HS-5 (cell line): Measurements from ENCODE around the gene PPM1L.
A peak's percentile ranks its signal among the peaks of the same experiment; 100 is the strongest.

Source experiments
- DNase-seq: peaks from one replicate; pipeline ENCODE4 v3.0.0-alpha.2; 2012; ENCODE audit warnings: low read depth

The PPM1L gene

DNA sequence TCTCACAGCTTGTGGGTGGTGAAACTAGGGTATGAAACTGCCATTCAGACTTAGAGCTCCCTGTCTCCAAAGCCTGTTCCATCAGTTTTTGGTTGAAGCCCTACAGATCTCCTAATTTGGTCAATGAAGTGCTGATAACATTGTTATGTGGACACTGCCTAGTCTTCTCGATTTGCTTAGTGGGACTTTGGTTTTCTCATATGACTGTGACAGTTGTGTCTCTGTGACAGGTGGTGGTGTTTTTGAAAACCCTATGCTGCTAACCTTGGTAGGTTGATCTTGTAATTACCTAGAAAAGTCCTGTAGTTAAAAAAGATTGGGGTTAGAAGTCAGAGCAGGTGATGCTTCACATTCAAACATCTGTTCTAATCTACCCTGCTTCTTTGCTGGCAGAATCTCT, 9.2 kb downstream of the PPM1L start:
- DNase-seq, result no peak

DNA sequence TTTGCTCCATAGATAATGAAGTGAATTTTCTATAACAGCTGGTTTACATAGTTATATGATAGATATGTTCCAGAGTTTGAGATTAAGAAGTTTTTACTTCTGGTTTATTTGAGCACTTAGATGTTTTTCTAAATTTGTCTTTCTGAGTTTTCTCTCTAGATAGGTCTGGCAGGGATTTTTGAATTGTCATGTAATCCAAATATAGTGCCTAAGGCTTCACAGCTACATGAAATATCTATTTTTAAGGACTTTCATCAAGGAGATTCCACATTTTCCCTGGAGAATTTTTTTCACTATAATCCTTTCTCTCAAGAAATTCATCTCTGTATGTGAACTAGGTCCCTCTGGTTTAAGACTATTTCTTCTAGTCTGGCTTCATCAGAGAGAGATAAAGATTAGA, 12.0 kb downstream of the PPM1L start:
- no peak for DNase-seq

DNA sequence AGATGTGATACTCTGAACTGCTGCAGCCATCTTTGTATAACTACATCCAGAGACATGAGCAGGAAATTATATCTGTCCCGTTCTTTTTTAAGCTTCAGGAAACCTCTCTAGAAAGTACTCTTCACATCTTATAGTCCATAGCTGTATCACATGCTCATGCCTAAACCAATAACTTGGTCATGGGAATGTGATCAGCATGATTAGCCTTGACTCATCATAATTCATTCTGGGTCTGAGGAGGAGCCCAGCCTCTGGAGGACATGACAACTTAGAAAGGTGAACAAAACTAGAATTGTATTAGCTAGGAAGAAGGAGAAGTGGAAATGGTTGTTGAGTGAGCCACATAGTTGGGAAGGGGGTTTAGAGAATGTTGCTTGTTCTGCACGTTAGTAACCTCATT, 12.9 kb downstream of the PPM1L start:
- DNase-seq, result peak; percentile 3

DNA sequence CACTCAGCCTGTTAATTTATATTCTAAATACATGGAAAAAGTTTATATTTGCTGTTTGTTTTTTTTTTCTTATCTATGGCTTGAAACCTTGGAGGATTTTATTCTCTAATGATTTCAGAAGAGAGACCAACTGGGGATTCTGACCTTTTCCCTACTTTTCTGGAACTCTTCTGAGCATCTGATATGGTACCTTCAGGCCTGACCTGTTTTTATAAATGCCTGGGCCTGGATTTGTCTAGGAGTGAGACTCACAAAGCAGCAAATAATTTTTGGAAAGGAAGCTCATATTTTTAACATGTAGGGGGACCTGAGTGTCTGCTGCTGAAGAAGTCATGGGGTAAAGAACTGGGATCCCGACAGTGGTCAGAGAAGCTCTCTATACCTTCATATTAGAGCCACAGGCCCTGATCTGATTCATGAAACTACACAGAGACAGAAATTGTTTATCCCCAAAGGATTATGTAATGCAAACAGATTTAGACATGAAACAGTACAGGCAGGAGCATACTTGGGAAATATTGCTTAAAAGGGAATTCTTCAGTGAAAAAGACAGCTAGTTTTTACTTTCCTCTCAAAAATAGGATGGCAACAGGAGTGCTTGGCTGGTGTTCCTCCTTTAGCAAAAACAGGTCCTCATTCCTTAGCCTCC, 15.9 kb downstream of the PPM1L start:
- no peak for DNase-seq

DNA sequence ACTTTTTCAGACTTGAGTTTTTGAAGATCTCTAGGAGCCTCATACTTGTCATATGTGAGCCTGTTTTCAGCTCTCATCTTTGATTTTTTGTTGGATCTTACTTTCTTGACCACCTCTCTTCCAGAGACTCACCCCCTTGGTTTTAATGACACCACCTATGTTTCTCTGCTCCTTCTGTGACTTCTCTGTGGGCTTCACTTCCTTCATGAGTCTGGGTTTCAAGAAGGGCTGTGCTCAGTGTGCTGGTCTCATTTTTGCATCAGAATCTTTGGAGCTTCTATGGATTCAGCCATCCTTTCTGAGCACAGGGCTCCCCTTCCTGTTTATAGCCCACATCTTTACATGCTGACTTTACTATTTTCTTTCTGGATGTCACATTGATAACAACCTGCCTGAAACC, 17.7 kb downstream of the PPM1L start:
- no peak for DNase-seq

DNA sequence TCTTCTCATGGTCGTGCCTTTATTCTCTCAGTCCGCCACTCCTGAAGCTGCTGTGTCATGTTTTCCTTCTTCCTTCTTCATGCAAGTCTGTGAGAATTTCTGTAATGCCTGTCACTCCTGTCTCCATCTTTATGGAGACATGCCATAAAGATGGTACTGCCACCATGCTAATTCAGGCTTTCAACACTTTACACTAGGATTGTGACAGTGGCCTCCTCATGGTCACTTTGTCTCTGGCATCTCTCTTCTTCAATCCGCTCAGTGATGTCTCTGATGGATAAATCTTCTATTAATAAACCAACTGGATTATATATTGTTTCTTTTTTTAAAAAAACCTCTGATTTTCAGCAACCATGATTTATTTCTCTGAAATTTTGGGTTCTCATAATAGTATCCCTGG, 18.1 kb downstream of the PPM1L start:
- DNase-seq, result no peak

DNA sequence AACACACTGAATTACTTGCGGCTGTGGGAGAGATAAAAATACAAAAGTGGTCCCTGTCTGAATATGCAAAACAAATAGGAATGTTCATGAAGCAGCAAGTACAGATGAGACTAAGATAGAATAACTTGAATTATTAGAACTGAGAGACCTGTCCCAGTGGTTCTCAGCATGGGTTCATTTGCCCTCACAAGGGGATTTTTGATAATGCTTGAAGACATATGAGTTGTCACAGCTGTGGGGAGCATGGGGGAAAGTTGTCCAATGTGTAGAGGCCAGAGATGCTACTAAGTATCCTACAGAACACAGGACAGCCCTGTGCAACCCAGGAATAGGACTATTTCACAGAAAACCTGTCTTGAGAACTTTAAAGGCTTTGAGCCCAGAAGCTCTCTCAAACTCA, 22.4 kb downstream of the PPM1L start:
- DNase-seq, result no peak

DNA sequence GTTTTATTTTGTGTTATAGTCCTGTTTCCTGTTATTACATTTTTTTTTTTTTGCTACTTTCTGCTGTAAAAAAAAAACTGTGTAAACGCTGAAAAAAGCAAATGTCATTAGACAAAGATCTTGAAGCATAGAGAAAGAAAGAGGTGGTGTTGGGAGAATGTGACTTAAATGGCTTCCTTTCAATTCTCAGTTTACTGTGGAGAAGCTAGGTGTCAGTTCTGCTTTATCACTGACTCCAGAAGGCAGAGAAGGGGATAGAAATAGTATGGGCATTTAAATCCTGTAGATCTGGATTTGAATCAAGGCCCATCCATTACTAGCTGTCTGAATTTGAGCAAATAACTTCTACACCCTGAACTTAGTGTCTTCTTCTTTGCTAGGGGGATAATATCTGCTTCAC, 23.0 kb downstream of the PPM1L start:
- no peak for DNase-seq

DNA sequence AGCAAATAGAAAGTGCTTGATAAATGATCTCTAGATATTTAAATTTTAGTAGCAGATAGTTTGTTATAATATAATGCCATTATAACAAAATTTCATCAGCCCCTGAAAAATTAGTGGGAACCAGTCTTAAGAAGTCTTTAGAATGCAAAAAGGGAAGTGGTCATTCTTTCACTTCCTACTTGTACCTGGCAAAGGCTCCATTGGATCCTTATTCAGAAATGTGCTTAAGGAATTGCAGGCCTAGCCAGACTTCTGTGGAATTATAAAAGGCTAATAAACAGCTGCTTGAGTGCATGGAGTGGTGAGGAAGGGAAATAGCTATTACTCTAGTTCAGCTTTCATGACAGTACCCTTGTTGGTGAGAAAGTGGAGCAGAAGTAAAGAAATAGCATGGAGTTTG, 24.2 kb downstream of the PPM1L start:
- DNase-seq, result no peak

DNA sequence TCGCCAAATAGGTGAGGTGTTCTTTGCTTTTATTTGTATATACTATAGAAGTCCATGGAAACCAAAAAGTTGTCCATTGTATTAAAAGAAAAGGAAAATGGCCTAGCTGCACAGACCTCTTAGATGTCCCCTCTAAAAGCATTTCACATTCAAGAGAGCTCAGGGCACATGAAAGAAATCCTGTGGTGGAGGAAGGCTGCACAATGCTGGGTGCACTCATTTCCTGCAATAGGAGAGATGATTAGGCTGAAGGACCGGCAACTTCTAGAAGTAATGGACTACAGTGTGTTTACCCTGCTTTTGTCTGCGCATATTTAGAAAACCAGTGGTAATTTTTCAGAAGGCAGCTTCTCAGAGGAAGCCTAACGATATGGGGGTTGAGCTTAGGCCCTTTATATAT, 25.4 kb downstream of the PPM1L start:
- DNase-seq, result no peak

DNA sequence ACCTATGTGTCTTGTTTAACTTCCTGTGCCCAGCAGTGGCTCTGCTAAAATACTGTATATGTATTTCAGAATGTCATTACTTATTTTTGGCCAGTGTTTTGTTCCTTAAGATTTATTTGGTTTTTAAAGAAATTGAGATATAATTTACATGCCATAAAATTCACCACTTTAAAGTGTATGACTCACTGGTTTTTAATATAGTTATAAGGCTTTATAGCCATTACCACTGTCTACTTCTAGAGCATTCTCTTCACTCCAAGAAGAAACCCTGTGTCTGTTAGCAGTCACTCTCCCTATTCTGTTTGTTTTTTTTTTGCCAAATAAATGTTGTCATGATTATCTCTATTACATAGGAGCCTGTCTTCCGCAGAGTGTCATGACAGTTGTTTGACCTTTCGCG, 25.8 kb downstream of the PPM1L start:
- no peak for DNase-seq

DNA sequence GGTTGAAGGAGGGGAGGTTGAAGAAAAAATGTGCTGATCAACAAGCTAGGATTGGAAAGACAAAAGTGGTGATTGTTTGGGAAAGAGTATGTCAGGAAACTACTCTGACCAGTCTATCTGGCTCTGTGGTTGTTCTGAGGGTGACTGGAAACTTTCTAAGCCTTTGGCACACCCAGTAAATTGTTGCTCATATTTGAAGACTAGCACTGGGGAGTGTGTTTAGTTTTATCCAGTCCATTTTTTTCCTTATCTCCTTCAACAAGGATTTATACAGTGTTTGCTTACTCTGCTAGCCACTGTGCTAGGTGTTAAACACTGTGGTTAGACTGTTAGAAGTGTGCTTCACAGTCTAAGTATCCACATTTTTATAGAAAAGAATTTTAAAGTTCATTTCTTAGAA, 28.8 kb downstream of the PPM1L start:
- DNase-seq, result no peak

DNA sequence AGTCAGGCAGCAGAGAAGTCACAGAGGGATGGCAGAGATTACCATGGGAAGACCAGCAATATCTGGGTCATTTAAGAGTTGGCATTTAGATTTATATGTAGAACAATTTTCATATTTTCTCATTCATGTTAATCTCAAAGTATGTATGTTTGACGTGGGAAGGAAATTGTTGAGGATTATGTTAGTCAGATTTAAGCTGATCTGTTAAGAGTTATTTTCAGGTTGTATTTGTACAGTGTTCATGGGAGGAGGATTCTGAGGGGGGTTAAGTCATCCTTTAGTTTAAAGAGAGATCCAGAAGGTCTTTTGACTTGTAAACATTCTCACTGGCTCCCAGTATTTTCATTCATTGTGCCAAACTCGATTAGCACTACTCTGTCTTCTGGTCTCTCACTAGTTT, 34.7 kb downstream of the PPM1L start:
- DNase-seq, result no peak

DNA sequence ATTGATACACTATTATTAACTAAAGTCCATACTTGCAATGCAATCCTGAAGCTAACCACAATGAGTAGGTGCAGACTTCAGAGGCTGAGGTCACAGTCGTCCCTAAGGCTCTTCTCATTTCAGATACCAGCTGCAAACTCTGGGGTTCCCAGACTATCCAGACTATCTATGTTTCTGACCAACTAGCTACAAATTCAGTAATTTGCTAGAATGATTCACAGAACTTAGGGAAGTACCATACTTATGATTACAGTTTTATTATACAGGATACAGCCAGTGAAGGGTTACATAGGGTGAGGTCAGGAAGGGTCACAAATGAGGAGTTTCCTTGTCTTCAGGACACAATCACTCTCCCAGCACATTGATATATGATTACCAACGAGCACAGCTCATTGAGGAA, 36.5 kb downstream of the PPM1L start:
- DNase-seq, result no peak

DNA sequence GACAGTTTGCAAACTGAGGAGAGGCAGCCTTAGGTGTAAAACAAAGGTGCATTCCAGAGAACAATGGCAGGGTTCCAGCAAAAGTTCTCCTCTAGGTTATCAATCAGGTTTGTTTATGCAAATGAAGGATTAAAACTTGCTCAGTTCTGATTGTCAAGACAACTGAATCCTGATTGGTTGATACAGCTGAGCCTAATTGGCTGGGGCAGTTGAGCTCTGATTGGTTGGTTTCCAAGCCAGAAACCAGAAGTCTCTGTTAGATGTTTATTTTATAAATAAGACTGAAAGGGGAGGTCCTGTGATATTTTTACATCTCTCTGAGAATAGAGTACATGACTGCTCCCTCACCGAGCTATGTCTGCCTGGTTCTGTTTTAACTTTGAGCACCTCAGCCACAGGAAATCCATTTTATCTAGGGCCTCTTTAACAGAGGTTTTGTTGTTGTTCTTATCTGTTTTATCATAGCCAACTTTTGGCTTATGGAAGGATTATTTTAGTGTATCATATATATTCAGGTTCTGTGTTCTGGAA, 37.8 kb downstream of the PPM1L start:
- DNase-seq, result no peak

DNA sequence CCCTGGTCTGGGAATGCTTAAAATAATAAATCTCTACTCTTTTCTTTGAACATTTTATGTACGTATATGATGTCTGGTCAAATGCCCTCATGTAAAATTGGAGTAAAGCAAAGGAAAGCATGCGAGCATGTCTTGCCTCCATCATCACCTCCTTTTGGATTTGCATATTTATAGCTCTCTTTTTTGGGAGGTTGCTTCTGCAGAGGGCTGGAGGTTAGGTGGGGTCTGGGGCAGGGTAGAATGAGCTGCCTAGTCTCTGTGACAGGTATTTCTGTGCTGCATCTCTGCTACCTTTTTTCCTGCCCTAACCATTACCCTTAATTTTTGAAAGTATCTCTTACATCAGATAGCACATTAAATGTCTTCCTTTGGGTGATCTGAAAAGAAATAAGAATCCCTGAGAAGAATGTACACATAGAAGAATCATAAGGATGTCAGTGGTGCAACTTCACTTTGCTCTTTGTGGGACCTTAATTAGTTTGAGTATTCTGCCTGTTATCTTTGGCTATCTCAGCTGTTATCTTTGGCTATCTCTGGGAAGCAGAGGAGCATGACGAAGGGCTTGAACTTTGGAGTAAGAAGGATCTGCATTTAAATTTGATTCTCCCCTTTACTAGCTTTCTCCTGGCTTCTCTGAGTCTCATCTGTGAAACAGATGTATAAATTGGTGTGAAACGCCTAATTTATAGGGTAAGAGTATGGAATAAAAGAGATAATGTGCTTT, 40.2 kb downstream of the PPM1L start:
- DNase-seq, result no peak

DNA sequence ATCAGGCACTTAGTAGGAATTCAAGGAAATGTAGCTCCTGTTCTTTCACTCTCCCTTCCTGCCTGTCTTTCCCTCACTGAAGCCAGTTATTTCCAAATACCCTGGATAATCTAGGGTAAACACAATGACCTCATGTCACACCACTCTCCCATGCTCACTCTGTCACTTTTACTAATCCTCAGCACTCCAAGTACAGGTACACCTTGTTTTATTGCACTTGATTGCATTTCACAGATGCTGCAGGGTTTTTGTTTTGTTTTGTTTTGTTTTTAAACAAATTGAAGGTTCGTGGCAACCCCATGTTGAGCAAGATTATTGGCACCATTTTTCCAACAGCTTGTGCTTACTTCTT, 40.8 kb downstream of the PPM1L start:
- no peak for DNase-seq

DNA sequence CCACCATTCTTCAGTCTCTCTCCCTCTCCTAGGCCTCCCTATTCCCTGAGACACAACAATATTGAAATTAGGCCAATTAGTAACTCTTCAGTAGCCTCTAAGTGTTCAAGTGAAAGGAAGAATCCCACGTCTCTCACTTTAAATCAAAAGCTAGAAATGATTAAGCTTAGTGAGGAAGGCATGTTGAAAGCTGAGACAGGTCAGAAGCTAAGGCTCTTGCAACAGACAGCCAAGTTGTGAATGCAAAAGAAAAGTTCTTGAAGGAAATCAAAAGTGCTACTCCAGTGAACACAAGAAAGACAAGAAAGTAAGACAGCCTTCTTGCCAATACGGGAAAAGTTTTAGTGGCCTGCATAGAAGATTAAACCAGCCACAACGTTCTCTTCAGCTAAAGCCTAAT, 41.3 kb downstream of the PPM1L start:
- no peak for DNase-seq

DNA sequence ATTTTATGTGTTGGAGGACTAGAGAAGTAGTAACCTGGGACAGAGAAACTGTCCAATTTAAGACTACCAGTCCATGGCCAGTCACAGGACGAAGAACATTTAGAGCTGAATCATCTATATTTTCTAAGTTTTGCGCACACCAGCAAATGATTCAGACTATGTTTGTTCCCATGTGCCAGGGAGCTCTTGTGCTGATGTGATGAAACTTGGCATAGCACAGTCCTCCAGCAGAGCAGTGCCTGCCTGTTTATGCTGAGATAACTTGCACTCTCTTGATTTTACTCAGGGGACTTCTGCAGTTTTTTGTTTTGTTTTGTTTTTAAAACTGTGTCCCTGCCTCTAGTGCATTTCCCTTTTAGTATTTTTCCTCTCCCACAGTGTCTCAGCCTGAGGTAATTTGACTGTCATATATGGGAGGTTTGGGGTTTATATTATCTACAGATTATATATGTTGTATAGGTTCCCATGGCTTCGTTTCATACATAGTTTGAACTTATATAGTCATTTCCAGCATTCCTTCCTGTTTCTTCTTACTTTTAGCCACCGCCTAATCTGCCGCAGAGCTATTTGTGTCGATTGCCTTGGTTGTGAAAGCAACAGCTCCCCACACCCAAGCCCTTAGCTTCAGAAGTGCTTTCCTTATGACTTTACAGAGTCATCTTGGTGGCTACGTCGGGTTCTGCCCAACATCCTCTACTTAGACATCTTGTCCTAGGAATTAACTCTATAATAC, 45.5 kb downstream of the PPM1L start:
- no peak for DNase-seq

DNA sequence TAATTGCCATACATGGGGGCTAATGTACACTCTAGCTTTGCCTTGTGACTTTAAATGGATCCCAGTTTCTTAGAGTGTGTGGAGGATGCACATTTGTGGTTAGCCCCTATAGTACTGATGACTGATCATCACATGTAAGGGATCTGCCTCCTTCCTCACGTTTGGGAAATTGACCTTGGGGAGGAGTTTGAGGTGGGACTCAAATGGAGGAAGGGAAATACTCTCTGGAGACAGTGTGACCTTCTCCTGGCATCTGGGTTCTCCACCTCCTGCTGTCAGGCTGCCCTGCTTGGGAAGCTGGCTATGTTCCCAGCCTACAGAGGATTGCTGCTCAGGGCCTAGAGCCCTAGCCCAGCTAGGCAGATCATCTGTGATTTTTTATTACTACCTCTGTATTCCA, 48.7 kb downstream of the PPM1L start:
- no peak for DNase-seq

DNA sequence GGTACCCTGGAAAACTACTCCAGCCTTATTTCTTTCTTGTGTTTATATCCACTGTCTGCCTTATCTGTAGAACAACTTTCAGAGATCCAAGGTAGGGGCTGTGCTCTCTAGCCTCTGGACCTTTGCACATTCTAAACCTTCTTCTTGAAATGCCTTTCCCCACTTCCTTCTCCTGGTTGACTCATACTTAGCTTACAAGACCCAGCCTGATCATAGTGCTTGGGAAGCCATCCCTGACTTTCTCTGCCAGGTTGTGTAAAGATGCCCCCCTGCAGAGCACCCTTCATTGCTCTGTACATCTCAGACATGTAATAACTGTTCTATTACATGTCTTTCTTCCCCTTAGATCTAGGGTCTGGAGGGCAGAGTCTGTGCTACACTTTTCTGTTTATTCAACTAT, 50.1 kb downstream of the PPM1L start:
- no peak for DNase-seq

DNA sequence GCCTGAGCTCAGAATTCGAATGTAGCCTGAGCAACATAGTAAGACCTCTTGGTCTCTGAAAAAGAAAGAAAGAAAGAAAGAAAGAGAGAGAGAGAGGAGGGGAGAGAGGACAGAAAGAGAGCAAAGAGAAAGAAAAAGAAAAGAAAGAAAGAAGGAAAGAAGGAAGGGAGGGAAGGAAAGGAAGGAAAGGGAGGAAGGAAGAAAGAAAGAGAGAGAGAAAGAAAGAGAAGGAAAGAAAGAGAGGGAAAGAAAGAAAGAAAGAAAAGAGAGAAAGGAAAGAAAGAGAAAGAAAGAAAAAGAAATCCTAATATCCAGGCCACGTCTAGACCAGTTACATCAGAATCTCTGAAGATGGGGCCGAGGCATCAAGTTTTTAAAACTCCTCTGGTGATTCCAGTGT, 50.7 kb downstream of the PPM1L start:
- no peak for DNase-seq

DNA sequence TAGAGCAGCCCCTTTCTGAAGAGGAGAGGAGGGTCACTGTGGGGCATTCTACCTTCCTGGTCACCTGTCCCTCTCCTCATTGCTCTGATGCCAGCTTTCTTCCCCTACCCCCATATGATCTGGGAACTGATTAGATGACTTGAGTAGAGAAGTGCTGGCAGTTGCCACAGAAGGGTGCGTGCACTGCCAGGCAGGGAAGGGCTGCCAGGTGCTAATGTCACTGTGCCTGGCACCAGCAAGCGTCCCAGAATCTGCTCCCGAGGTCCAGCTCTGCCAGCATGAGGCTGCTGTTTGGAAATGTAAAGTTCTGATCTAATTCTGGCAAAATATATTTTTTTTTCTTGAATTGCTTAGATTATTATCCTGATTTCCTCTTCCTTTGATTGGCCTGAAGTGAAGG, 52.8 kb downstream of the PPM1L start:
- DNase-seq, result no peak
